ENCODE measurements around the gene ZSCAN21. TPM values are rescaled to one million over a fixed set of nuclear protein-coding genes. Genes with fewer than 3 reads are reported as not detected.
A peak's percentile ranks its signal among the peaks of the same experiment; 100 is the strongest.

Gene ZSCAN21
- total RNA-seq, 2 experiments from 2014 or later = 2.0 to 2.7 TPM

DNA sequence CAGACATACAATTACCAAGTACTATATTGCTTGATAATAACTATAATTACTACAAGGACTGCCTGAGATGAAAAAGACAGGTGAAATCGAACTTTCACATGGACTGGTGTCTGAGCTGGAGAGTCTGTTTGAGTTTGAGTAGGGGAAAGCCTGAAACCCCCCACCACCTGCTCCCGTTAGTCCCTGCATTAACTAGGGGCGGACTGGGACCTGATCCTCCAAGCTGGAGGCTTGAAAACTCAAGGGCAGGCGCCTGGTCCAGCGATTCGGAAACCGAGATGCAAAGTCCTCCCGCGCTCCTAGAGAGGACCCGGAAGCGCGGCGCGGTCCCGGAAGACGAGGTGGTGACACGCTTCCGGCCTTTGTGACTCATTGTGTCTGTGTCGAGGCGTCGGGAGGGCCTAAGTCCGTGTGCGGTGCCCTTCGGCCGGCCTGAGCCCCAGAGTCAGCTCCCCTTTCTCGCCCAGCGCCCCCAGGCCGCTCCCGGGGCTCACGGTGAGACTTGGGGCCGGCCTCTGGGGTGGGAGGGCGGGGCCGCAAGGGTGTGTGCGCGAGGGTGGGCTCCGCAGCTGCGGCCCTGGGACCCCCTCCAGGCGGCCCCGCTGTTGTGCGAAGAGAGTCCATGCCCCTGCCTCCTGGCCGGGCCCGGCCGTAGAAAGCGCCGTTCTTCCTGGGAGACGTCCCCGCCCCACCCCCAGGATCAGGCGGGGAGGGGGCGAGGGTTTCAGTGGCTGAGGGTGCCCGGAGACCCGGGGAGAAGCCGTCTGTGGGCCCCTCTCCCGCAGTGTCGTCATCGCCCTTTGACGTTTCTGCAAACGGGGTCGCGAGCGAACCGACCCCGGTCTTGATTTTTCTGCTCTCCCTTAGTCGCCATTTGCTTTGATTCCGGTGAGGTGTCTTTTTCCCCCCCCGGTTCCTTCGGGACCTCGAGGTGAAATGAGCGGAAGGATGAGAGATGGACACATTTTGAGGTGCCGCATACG lies 34.1 kb upstream of the ZSCAN21 start, which contains the start of gene ZKSCAN1:
TSS of gene ZKSCAN1 (plus strand) at position 365 of the 983 bp plus-strand sequence. CDS start 7,911 bp downstream, outside the sequence.
- Mint-ChIP-seq H3K27me3 (no peaks in the 10 kb centered on the region), H3K4me1 (ENCODE audit: low read depth) (peaks cover 39% of the 10 kb centered on the region), H3K27ac (peak within 1 kb of the TSS; percentile 94), H3K36me3 (ENCODE audit: low read depth) (peaks cover 28% of the 10 kb centered on the region), H3K4me3 (peak within 1 kb of the TSS; percentile 97), H3K9me3 (no peaks in the 10 kb centered on the region)
- H3K4me1 ChIP-seq (ENCODE audit: insufficient read depth, low read length) = peaks cover 31% of the 10 kb centered on the region
- TF ChIP-seq, protein P1, sequence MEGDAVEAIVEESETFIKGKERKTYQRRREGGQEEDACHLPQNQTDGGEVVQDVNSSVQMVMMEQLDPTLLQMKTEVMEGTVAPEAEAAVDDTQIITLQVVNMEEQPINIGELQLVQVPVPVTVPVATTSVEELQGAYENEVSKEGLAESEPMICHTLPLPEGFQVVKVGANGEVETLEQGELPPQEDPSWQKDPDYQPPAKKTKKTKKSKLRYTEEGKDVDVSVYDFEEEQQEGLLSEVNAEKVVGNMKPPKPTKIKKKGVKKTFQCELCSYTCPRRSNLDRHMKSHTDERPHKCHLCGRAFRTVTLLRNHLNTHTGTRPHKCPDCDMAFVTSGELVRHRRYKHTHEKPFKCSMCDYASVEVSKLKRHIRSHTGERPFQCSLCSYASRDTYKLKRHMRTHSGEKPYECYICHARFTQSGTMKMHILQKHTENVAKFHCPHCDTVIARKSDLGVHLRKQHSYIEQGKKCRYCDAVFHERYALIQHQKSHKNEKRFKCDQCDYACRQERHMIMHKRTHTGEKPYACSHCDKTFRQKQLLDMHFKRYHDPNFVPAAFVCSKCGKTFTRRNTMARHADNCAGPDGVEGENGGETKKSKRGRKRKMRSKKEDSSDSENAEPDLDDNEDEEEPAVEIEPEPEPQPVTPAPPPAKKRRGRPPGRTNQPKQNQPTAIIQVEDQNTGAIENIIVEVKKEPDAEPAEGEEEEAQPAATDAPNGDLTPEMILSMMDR (IDR thresholded peaks at IDR 0.05) = no peak
- ChIA-PET POLR2A (interaction anchor here (0.7 to 4.1 kb wide), 17 partner anchors 9 to 1202 kb away, joined by 3 to 34 read pairs (median 6); partner anchors contain the start of genes AP4M1, MBLAC1, MCM7 and TRIM4), CTCF (interaction anchor here (0.6 to 1.3 kb wide), 3 partner anchors 22 to 736 kb away, joined by 3 to 5 read pairs (median 4); partner anchors contain the start of gene ZNF3)
- intact Hi-C loops (cut with DNase I, micrococcal nuclease) = loop anchor here (1.0 to 10.0 kb wide), 6 partner anchors 18 to 822 kb away; partner anchors contain the start of genes ZNF3 (in 2 of the 2), ZKSCAN5 (in 1 of the 2), ZNF394 (in 1 of the 2) and ZSCAN21 (in 1 of the 2)
- peak; percentile 94 for ATAC-seq (ENCODE audit: poor library complexity)
- H3K27ac ChIP-seq (ENCODE audit: low read depth in 1 of 2, low read length in 2 of 2) = peak within 1 kb of the TSS; percentile 76 to 91
- peaks cover 8% of the 10 kb centered on the region for H3K36me3 ChIP-seq (ENCODE audit: insufficient read depth, low read length)
- no peaks in the 10 kb centered on the region for H3K27me3 ChIP-seq (ENCODE audit: control insufficient read depth in 1 of 2, insufficient read depth in 2 of 2, low read length in 2 of 2)
- H3K9me3 ChIP-seq (ENCODE audit: control insufficient read depth in 1 of 2, insufficient read depth in 1 of 2, low read length in 2 of 2) = no peaks in the 10 kb centered on the region
- peak; percentile 70 to 96 (median 81) for DNase-seq
- H3K4me3 ChIP-seq (ENCODE audit: low read length) = peak within 1 kb of the TSS; percentile 95

- Mint-ChIP-seq H3K4me1 (ENCODE audit: low read depth) (peaks cover 39% of the 10 kb centered on the region), H3K36me3 (ENCODE audit: low read depth) (peaks cover 30% of the 10 kb centered on the region), H3K27ac (peak overlapping the region; percentile 94), H3K27me3 (no peaks in the 10 kb centered on the region), H3K9me3 (no peaks in the 10 kb centered on the region), H3K4me3 (peak overlapping the region; percentile 97)
- H3K27me3 ChIP-seq (ENCODE audit: control insufficient read depth in 1 of 2, insufficient read depth in 2 of 2, low read length in 2 of 2) = no peaks in the 10 kb centered on the region
- POLR2A ChIA-PET = interaction anchor here (0.9 to 4.1 kb wide), 4 partner anchors 19 to 104 kb away, joined by 3 to 34 read pairs (median 7); partner anchors contain the start of genes AP4M1 and MCM7
- intact Hi-C loops (cut with DNase I, micrococcal nuclease) = loop anchor here (1.0 to 10.0 kb wide), 5 partner anchors 19 to 821 kb away; partner anchors contain the start of genes ZKSCAN5 (in 1 of the 2), ZNF3 (in 1 of the 2), ZNF394 (in 1 of the 2) and ZSCAN21 (in 1 of the 2)
- no peak for DNase-seq
- CTCF ChIA-PET = interaction anchor here (1.1 kb wide), 1 partner anchor 23 kb away, joined by 5 read pairs; no protein-coding TSS in a partner anchor
- H3K9me3 ChIP-seq (ENCODE audit: control insufficient read depth in 1 of 2, insufficient read depth in 1 of 2, low read length in 2 of 2) = no peaks in the 10 kb centered on the region
- TF ChIP-seq, protein P1 (IDR thresholded peaks at IDR 0.05) = no peak
- peaks cover 8% of the 10 kb centered on the region for H3K36me3 ChIP-seq (ENCODE audit: insufficient read depth, low read length)
- H3K4me1 ChIP-seq (ENCODE audit: insufficient read depth, low read length) = peaks cover 31% of the 10 kb centered on the region
- peak overlapping the region; percentile 76 to 91 for H3K27ac ChIP-seq (ENCODE audit: low read depth in 1 of 2, low read length in 2 of 2)
- no peak for ATAC-seq (ENCODE audit: poor library complexity)
- H3K4me3 ChIP-seq (ENCODE audit: low read length) = peak overlapping the region; percentile 95
Measured at GRCh38 chr7:100016215-100016901, 33.2 kb upstream of the ZSCAN21 start.

- POLR2A ChIA-PET = interaction anchor here (0.6 to 4.1 kb wide), 3 partner anchors 12 to 46 kb away, joined by 3 to 34 read pairs (median 3); no protein-coding TSS in a partner anchor
- DNase-seq (no peak), ATAC-seq (ENCODE audit: poor library complexity) (no peak)
- H3K27me3 Mint-ChIP-seq = no peaks in the 10 kb centered on the region
- no peaks in the 10 kb centered on the region for H3K9me3 Mint-ChIP-seq
- H3K27ac ChIP-seq (ENCODE audit: low read depth in 1 of 2, low read length in 2 of 2) = no peak overlapping the region
- H3K27ac Mint-ChIP-seq = peak overlapping the region; percentile 51
- peaks cover 31% of the 10 kb centered on the region for H3K4me1 ChIP-seq (ENCODE audit: insufficient read depth, low read length)
- peak overlapping the region; percentile 66 for H3K4me3 Mint-ChIP-seq
- no peak overlapping the region for H3K4me3 ChIP-seq (ENCODE audit: low read length)
- H3K27me3 ChIP-seq (ENCODE audit: control insufficient read depth in 1 of 2, insufficient read depth in 2 of 2, low read length in 2 of 2) = no peaks in the 10 kb centered on the region
- H3K9me3 ChIP-seq (ENCODE audit: control insufficient read depth in 1 of 2, insufficient read depth in 1 of 2, low read length in 2 of 2) = no peaks in the 10 kb centered on the region
- H3K4me1 Mint-ChIP-seq (ENCODE audit: low read depth) = peaks cover 39% of the 10 kb centered on the region
- CTCF ChIA-PET = no interaction called here
- H3K36me3 Mint-ChIP-seq (ENCODE audit: low read depth) = peaks cover 38% of the 10 kb centered on the region
- TF ChIP-seq, protein P1 (IDR thresholded peaks at IDR 0.05) = no peak
- H3K36me3 ChIP-seq (ENCODE audit: insufficient read depth, low read length) = peaks cover 10% of the 10 kb centered on the region
- intact Hi-C loops (cut with DNase I, micrococcal nuclease) = loop anchor here (2.0 to 10.0 kb wide), 4 partner anchors 32 to 820 kb away; partner anchors contain the start of genes ZKSCAN5 (in 1 of the 2), ZNF3 (in 1 of the 2), ZNF394 (in 1 of the 2) and ZSCAN21 (in 1 of the 2)
Measured at GRCh38 chr7:100017300-100017699, 32.3 kb upstream of the ZSCAN21 start.

Data from CD4-positive, alpha-beta T cell (primary cell).